NCI-H146 treated with DMSO at 0.1 percent for 48 hours (cell line): ENCODE results near the gene PCGF2.

Source experiments
- DNase-seq: peaks from one replicate; lab custom pipeline; 2025; ENCODE audit not compliant: unreplicated experiment; lab: John Stamatoyannopoulos, UW

Gene PCGF2

GRCh38 chr17:38751808-38752307, 3.7 kb upstream of the PCGF2 start:
- peak; percentile 72 for DNase-seq

GRCh38 chr17:38751144-38751807, 3.1 kb upstream of the PCGF2 start:
- DNase-seq = peak; percentile 62

- peak; percentile 62 for DNase-seq
Observed at GRCh38 chr17:38750312-38751121, 2.4 kb upstream of the PCGF2 start.

GRCh38 chr17:38750044-38750311, 1.8 kb upstream of the PCGF2 start:
- DNase-seq = no peak

- peak; percentile 87 for DNase-seq
Observed at GRCh38 chr17:38749223-38750043, 1.3 kb upstream of the PCGF2 start.

GRCh38 chr17:38748892-38749222, 721 bp upstream of the PCGF2 start:
- no peak for DNase-seq

- no peak for DNase-seq
Observed at GRCh38 chr17:38747463-38748148, 530 bp downstream of the PCGF2 start.

- DNase-seq = no peak
Observed at GRCh38 chr17:38746849-38747462, 1.2 kb downstream of the PCGF2 start.

- DNase-seq = no peak
Observed at GRCh38 chr17:38746004-38746848, 1.9 kb downstream of the PCGF2 start.

- peak; percentile 75 for DNase-seq
Observed at GRCh38 chr17:38745545-38745944, 2.6 kb downstream of the PCGF2 start.

GRCh38 chr17:38743556-38744171, 4.5 kb downstream of the PCGF2 start:
- DNase-seq = peak; percentile 61

GRCh38 chr17:38742411-38743308, 5.5 kb downstream of the PCGF2 start:
- DNase-seq = no peak

GRCh38 chr17:38741921-38742410, 6.2 kb downstream of the PCGF2 start:
- no peak for DNase-seq

GRCh38 chr17:38741461-38741860, 6.7 kb downstream of the PCGF2 start:
- no peak for DNase-seq

- no peak for DNase-seq
Observed at GRCh38 chr17:38740806-38741205, 7.3 kb downstream of the PCGF2 start.

GRCh38 chr17:38740044-38740443, 8.1 kb downstream of the PCGF2 start:
- no peak for DNase-seq

- DNase-seq = no peak
Observed at GRCh38 chr17:38739305-38739704, 8.8 kb downstream of the PCGF2 start.

- DNase-seq = no peak
Observed at GRCh38 chr17:38738686-38739085, 9.4 kb downstream of the PCGF2 start.
